ENCODE results near the gene ARHGAP1.

Gene ARHGAP1

GRCh38 chr11:46700241-46701077 is at the start of gene ARHGAP1, which contains the start of gene ZNF408:
TSS of gene ARHGAP1 (minus strand) at chr11:46700619. CDS start at chr11:46696107, 4,512 bp downstream.
TSS of gene ZNF408 (plus strand) at chr11:46701031. CDS start at chr11:46701048, 17 bp downstream.
- DNase-seq (ENCODE audit: low spot score) = peak; percentile 100

DNA sequence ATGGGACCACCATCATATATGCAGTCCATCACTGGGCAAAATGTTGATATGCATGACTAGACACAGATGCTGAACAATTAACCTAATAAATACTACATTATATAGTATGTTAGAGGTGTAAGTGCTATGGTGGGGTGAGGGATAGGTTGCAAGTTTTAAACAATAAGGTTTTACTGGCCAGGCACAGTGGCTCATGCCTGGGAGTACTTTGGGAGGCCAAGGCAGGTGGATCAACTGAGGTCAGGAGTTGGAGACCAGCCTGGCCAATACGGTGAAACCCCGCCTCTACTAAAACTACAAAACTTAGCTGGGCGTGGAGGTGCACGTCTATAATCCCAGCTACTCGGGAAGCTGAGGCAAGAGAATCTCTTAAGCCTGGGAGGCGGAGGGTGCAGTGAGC is 46.7 kb upstream of the ARHGAP1 start:
- DNase-seq (ENCODE audit: low spot score) = no peak

GRCh38 chr11:46745995-46746394 is 45.6 kb upstream of the ARHGAP1 start:
- DNase-seq (ENCODE audit: low spot score) = no peak

DNA sequence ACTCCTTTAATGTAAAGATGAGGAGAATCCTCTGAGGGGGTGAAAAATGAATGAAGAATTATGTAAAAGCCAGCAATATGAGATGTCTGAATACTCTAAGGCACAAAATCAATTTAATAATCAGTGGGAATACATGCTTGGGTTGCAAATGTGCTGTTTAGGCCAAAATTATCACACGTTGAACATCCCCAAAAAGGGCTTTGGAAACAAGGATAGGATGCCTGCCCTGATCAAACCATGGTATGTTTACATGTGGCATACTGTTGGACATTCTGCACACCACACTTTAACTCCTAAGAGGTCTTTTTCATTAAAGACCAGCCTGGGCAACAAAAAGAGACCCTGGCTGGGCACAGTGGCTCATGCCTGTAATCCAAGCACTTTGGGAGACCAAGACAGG is 44.9 kb upstream of the ARHGAP1 start:
- no peak for DNase-seq (ENCODE audit: low spot score)

GRCh38 chr11:46743693-46744339 is 43.4 kb upstream of the ARHGAP1 start:
- DNase-seq (ENCODE audit: low spot score) = no peak

- DNase-seq (ENCODE audit: low spot score) = no peak
Observed at GRCh38 chr11:46743043-46743442, 42.6 kb upstream of the ARHGAP1 start.

- no peak for DNase-seq (ENCODE audit: low spot score)
Observed at GRCh38 chr11:46741600-46742484, 41.4 kb upstream of the ARHGAP1 start.

- DNase-seq (ENCODE audit: low spot score) = no peak
Observed at GRCh38 chr11:46738887-46739286, 38.5 kb upstream of the ARHGAP1 start.

DNA sequence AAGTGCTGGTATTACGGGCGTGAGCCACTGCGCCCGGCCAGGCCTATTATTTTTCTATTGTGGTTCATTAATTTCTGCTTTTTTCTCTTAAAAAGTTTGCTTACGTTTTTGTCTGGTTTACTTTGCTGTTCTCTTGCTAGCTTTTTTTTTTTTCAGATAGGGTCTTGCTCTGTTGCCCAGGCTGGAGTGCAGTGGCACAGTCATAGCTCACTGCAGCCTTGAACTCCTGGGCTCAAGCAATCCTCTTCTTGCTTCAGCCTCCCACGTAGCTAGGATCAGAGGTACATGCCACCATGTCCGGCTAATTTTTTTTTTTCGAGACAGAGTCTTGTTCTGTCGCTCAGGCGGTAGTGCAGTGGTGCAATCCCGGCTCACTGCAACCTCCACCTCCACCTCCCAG is 37.3 kb upstream of the ARHGAP1 start:
- no peak for DNase-seq (ENCODE audit: low spot score)

DNA sequence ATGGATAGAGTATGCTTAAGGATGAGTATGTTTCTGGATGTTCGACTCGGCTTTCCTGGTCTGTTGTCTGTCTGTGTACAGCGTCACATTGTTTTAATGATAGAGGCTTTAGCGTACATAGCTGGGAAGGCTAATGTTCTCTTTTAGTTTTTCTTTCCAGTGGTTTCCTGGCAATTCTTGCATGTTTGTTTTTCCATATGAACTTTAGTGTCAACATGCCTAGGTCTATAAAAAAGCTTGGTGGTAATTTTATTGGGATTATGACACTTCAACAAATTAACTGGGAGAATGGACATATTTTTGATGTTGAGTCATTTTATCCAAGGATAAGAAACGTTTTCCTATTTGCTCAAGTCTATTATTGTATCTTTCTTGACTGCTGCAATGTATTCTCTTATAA is 36.2 kb upstream of the ARHGAP1 start:
- no peak for DNase-seq (ENCODE audit: low spot score)

DNA sequence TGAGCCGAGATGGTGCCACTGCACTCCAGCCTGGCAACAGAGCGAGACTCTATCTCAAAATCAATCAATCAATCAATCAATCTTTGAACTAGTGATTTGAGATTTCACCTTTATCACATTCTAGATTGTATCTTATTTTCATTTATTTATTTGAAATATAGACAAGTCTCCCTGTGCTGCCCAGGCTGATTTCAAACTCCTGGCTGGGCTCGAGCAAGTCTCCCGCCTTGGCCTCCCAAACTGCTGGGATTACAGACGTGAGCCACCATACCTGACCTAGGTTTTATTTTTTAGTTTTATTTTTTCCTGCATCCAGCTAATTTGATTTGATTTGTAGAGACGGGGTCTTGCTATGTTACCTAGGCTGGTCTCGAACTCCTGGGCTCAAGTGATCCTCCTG is 35.7 kb upstream of the ARHGAP1 start:
- DNase-seq (ENCODE audit: low spot score) = no peak

- DNase-seq (ENCODE audit: low spot score) = no peak
Observed at GRCh38 chr11:46733234-46733633, 32.8 kb upstream of the ARHGAP1 start.

DNA sequence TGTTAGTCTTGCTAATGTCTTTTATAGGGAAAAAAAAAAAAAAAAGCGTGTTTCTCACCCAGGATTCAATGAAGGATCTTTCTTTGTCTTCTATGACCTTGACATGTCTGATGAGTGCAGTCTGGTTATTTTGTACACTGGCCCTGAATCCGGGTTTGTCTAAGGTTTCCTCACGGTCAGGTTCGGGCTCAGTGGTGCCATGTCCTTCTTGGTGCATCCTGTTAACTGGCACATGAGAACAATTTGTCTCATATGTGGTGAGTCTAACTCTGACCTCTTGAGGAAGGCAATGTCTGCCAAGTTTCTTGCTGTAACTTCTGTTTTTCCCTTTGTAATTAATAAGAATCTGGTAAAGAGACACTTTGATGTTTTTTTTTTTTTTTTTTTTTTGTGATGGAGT is 31.1 kb upstream of the ARHGAP1 start:
- DNase-seq (ENCODE audit: low spot score) = no peak

DNA sequence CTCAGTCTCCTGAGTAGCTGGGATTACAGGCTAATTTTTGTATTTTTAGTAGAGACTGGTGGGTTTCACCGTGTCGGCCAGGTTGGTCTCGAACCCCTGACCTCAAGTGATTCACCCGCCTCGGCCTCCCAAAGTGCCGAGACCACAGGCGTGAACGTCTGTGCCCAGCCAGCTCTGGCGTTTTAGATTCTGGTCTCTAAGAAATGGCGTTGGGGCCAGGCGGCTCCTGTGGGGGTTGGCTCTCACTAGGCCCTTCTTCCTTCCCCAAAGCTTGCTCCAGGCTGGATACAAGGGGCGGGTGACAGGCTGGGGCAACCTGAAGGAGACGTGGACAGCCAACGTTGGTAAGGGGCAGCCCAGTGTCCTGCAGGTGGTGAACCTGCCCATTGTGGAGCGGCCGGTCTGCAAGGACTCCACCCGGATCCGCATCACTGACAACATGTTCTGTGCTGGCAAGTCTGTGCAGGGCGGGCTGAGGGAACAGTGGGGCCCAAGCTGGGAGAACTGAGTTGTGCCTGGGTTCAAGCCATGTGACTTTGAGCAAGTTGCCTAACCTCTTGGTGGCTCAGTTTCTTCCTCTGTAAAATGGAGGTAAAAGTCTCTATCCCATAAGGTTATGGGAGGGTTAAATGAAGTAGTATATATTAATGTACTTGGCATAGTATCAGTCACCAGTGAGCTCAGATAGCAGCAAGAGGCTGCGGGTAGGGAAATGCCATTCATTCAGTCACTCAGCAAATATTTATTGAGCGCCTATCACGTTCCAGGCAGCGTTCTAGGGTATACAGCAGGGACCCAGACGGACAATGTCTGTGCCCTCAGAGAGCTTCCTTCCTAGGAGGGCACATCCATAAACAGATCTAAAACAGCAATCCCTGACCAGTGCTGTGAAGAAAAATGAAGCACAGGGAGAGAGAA is 28.9 kb upstream of the ARHGAP1 start:
- no peak for DNase-seq (ENCODE audit: low spot score)

GRCh38 chr11:46728659-46729040 is 28.2 kb upstream of the ARHGAP1 start:
- no peak for DNase-seq (ENCODE audit: low spot score)

GRCh38 chr11:46727952-46728658 is 27.7 kb upstream of the ARHGAP1 start:
- no peak for DNase-seq (ENCODE audit: low spot score)

DNA sequence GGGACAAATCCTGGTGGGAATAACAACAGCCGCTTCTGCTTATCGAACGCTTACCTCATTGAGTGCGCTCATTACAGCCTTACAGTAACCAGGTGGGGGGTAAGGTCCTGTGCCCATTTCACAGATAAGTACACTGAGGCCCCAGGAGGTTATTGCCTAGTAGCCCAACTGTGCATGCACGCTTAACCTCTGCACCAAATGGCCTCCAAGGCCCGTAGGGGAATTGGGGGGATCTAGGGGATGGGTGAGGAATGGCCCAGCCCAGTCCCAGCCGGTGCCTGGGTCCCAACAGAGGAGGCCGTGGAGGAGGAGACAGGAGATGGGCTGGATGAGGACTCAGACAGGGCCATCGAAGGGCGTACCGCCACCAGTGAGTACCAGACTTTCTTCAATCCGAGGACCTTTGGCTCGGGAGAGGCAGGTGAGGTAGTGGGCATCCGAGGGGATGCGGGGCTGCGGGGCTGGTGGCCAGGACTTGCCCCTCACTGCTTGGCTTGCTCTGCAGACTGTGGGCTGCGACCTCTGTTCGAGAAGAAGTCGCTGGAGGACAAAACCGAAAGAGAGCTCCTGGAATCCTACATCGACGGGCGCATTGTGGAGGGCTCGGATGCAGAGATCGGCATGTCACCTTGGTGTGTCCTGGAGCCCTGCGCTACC is 25.9 kb upstream of the ARHGAP1 start:
- no peak for DNase-seq (ENCODE audit: low spot score)

DNA sequence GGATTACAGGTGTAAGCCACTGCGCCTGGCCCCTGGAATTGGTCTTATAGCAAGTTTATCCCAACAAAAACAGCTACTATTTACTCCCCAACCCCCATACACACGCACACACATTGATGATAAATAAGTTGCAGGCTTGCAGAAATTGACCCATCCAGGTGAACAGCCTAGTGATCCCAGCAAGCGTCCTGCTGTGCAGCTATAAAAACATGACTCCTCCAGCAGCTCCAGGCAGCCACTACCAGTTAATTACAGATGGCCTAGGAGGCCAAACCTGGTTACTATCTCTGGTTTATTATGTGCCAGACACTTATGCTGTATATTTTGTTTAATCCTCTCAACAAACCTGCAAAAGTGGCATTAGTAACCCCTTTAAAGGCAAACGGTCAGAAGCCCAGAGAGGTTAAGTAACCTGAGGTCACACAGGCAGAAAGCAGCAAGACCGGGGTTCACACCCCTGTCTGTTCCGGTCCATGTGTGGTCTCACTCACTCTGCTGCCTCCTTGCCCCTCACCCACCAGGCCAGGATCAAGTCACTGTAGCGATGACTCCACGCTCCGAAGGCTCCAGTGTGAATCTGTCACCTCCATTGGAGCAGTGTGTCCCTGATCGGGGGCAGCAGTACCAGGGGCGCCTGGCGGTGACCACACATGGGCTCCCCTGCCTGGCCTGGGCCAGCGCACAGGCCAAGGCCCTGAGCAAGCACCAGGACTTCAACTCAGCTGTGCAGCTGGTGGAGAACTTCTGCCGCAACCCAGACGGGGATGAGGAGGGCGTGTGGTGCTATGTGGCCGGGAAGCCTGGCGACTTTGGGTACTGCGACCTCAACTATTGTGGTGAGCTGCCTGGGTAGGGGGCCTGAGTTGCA is 25.2 kb upstream of the ARHGAP1 start:
- no peak for DNase-seq (ENCODE audit: low spot score)

GRCh38 chr11:46724088-46724487 is 23.7 kb upstream of the ARHGAP1 start:
- no peak for DNase-seq (ENCODE audit: low spot score)

Measured in activated CD4-positive, alpha-beta T cell treated with anti-CD3 and anti-CD28 coated beads, Interleukin-2, Interleukin-4, amounts not matched to agents 100 ng/mL and 50 ng/mL, durations not matched to agents 16 hours and 8 hours (primary cell).